ENCODE results near the gene TAGAP. TPM values are rescaled to one million over a fixed set of nuclear protein-coding genes. Genes with fewer than 3 reads are reported as not detected.

The TAGAP gene
- total and polyA plus RNA-seq, 2 of the 8 experiments (the other 6 are each of a cell fraction or from before 2014, with no cell fraction given): not detected

DNA sequence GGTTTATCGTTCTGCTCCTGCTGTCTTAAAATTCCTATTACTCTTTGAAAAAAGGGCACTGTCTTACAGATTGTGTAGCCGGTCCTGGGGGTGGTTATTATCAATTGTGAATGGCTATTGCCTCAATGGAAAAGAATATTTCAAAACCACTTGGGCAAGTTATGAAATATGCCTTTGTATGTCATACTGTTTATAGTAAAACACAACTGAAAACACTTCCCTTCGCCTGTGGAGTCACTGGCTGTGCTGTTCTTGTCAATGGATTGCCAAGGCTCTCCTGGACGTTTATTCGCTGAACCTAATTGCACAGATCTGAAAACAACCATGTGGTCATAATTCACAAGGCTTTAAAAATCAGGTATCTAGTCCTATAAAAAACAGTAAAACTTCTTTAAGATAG lies 47.8 kb upstream of the TAGAP start:
- Histone ChIP-seq H3K27me3 (replicated peaks in 1 of 4; ENCODE audit: control insufficient read depth in 3 of 4, extremely low read depth in 1 of 4, insufficient read depth in 3 of 4, low read length in 3 of 4) (no peaks in the 10 kb centered on the region), H4K91ac (replicated peaks; ENCODE audit: insufficient read length, low read length) (no peak overlapping the region), H3K79me1 (ENCODE audit: low read depth, low read length) (no peaks in the 10 kb centered on the region), H3K56ac (replicated peaks; ENCODE audit: insufficient read length, low read depth, low read length) (no peak overlapping the region), H3K36me3 (ENCODE audit: control insufficient read depth in 2 of 4, insufficient read depth in 4 of 4, low read length in 3 of 4) (no peaks in the 10 kb centered on the region), H3K14ac (ENCODE audit: insufficient read length) (no peak overlapping the region), H3K27ac (ENCODE audit: low read depth, low read length) (no peak overlapping the region), H2BK5ac (ENCODE audit: low read depth, low read length) (no peak overlapping the region), H2BK15ac (ENCODE audit: low read length) (no peak overlapping the region), H3K4ac (replicated peaks; ENCODE audit: insufficient read length, low read depth, low read length) (no peak overlapping the region), H2AFZ (ENCODE audit: low read length) (no peak overlapping the region), H3K18ac (ENCODE audit: extremely low read depth, low read length) (no peak overlapping the region), H2BK120ac (replicated peaks; ENCODE audit: low read depth, low read length) (no peak overlapping the region), H3K23ac (ENCODE audit: insufficient read length) (no peak overlapping the region), H3K4me2 (ENCODE audit: insufficient read depth in 1 of 2, low read depth in 2 of 2, low read length in 2 of 2) (no peak overlapping the region), H3K79me2 (ENCODE audit: control insufficient read depth in 1 of 2, insufficient read depth in 2 of 2, low read length in 2 of 2) (no peaks in the 10 kb centered on the region), H3K4me1 (replicated peaks in 1 of 4; ENCODE audit: control insufficient read depth in 3 of 4, insufficient read depth in 4 of 4, low read length in 3 of 4) (peaks cover 0 to 7% (median under 1%) of the 10 kb centered on the region in 4 experiments; a peak in 1 of 7 replicates), H4K5ac (ENCODE audit: insufficient read length, low read depth, low read length) (no peak overlapping the region), H3K23me2 (ENCODE audit: low read depth, low read length) (no peaks in the 10 kb centered on the region), H2AK5ac (ENCODE audit: low read depth, low read length) (no peak overlapping the region), H3K4me3 (ENCODE audit: extremely low read depth in 1 of 4, insufficient read depth in 2 of 4, low read depth in 3 of 4, low read length in 4 of 4) (no peak overlapping the region), H4K8ac (ENCODE audit: extremely low read depth, insufficient read depth, low read length) (no peak overlapping the region), H3K9me3 (ENCODE audit: insufficient read depth in 2 of 2, low read depth in 1 of 2, low read length in 1 of 2) (no peaks in the 10 kb centered on the region), H3K9ac (replicated peaks in 1 of 4; ENCODE audit: extremely low read depth in 1 of 4, low read depth in 3 of 4, low read length in 3 of 4) (no peak overlapping the region), H2BK20ac (ENCODE audit: low read length) (no peak overlapping the region), H2BK12ac (ENCODE audit: low read depth, low read length) (no peak overlapping the region), H4K20me1 (replicated peaks in 1 of 2; ENCODE audit: control insufficient read depth in 1 of 2, insufficient read depth in 2 of 2, low read length in 2 of 2) (no peaks in the 10 kb centered on the region)
- ChIA-PET POLR2A (ENCODE audit: partially characterized antibody) (no interaction called here), CTCF (ENCODE audit: partially characterized antibody) (interaction anchor here (0.7 to 4.8 kb wide), 3 partner anchors 12 to 32 kb away, joined by 3 to 26 read pairs (median 22); no protein-coding TSS in a partner anchor)
- 91% methylated on average over 5 of the region's 5 CpGs; no CpG with 5 or more reads in 1 of the 2 experiments for WGBS, 2 experiments (ENCODE audit: extremely low coverage in 1 of 2, insufficient coverage in 1 of 2, insufficient read length in 1 of 2, insufficient replicate concordance in 2 of 2, low coverage in 1 of 2, low lambda C conversion rate in 2 of 2, missing lambda C conversion rate in 1 of 2)
- TF ChIP-seq BRCA1 (IDR thresholded peaks at IDR 0.05; ENCODE audit: low read depth, low read length) (no peak), CTBP2 (IDR thresholded peaks at IDR 0.05; ENCODE audit: borderline replicate concordance, insufficient read depth, insufficient read length, low read length) (no peak), SRF (IDR thresholded peaks at IDR 0.05; ENCODE audit: low read depth, low read length) (no peak), EGR1 (IDR thresholded peaks at IDR 0.05; ENCODE audit: borderline replicate concordance, low read depth, low read length) (no peak), RAD21 (IDR thresholded peaks at IDR 0.05 in 1 of 2, conservative IDR thresholded peaks at IDR 0.05 in 1 of 2; ENCODE audit: low read depth in 2 of 2, low read length in 2 of 2) (no peak)
- DNase-seq (ENCODE audit: low read depth in 1 of 2, low spot score in 2 of 2) (peak in 1 of 2 experiments; percentile 4), FAIRE-seq (no peak)
